Activated naive CD8-positive, alpha-beta T cell (primary cell): ENCODE results near the gene ATG9A.
A peak's percentile ranks its signal among the peaks of the same experiment; 100 is the strongest.
"Not testable (repeated sequence)": the region's sequence is repeated elsewhere in the genome, so short reads cannot be mapped to it uniquely, and the experiment has no call there.

Experiments
- H3K27ac Mint-ChIP-seq: one replicate; pipeline ENCODE4 v1.8.0; 2021; ENCODE audit warnings: mixed read lengths
- H3K27me3 Mint-ChIP-seq: one replicate; pipeline ENCODE4 v1.8.0; 2021; ENCODE audit warnings: mixed read lengths
- H3K36me3 Mint-ChIP-seq: one replicate; pipeline ENCODE4 v1.8.0; 2021; ENCODE audit warnings: mixed read lengths
- H3K4me1 Mint-ChIP-seq: one replicate; pipeline ENCODE4 v1.8.0; 2021; ENCODE audit warnings: low read depth, mixed read lengths
- H3K4me3 Mint-ChIP-seq: one replicate; pipeline ENCODE4 v1.8.0; 2021; ENCODE audit warnings: mild to moderate bottlenecking, mixed read lengths
- H3K9me3 Mint-ChIP-seq: one replicate; pipeline ENCODE4 v1.8.0; 2021; ENCODE audit warnings: low read depth, mixed read lengths

The ATG9A gene

DNA sequence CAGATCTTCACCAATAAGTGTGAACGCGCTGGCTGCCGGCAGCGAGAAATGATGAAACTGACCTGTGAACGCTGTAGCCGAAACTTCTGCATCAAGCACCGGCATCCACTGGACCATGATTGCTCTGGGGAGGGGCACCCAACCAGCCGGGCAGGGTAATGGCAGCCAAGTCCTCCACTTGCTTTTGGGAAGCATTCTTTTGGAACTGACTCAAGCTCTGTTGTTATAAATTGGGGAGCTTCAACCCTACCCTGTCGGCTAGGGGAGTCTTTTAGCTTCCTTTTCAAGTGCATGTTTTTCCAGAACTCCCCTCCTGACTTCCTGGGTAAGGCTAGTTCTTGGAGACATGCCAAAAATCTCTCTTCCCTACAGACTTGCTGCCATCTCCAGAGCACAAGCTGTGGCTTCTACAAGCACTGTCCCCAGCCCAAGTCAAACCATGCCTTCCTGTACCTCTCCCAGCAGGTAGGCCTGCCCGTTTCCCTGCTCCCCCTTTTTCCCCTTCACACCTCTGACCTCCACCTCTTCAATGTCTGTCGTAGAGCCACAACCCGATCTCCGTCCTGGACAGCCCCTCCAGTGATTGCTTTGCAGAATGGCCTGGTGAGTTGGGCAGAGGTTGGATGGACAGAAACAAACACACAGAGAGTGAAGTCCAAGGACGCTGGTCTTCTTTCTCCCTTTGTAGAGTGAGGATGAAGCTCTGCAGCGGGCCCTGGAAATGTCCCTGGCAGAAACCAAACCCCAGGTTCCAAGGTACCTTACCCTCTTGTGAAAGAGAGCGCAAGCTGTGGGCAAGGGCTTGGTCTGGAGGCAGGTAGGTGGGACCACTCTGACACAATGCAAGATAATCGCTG is 21.3 kb downstream of the ATG9A start:
- Mint-ChIP-seq H3K4me3 (peak overlapping the region; percentile 94), H3K27ac (peak overlapping the region; percentile 88), H3K4me1 (peaks cover 49% of the 10 kb centered on the region), H3K9me3 (no peaks in the 10 kb centered on the region), H3K27me3 (no peaks in the 10 kb centered on the region), H3K36me3 (peaks cover 4% of the 10 kb centered on the region)

GRCh38 chr2:219207134-219207883 is 22.1 kb downstream of the ATG9A start:
- Mint-ChIP-seq H3K4me3 (peak overlapping the region; percentile 94), H3K9me3 (no peaks in the 10 kb centered on the region), H3K27ac (peak overlapping the region; percentile 81), H3K4me1 (peaks cover 49% of the 10 kb centered on the region), H3K27me3 (no peaks in the 10 kb centered on the region), H3K36me3 (peaks cover 4% of the 10 kb centered on the region)

DNA sequence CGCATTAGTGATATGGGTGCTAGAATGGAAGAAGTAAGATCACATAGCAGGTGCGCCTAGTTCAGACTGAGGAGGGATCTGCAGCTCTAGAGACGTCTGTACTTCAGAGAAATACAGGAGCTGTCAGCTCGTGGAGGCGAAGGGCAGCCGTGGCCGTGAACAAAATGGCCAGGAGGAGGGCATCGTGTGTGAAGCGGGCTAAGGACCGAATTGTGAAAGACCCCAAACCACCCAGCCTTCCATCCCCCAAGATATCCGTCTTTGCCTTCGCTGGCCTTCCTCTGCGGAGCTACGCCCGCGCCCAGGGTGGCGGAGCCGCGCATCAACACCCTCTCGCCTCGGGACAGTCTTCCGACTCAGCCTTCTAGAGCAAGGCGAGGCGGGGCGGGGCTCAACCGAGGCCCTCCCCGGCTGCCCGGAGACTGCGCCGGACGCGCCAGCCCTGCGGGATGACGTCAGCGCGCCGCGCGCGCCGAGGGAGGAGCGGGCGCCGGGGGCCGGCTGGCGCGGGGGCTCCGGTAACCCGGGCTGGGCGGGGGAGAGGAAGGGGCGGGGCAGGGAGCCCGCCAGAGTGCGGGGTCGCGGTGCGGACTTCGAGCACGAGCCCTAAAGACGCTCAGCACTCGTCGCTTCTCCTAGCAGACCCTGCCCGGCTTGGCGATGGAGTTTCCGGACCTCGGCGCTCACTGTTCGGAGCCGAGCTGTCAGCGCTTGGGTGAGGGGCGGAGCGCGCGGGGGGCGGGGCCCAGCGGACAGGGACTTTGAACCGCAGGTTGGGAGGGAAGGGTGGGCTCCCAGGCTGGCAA is 22.9 kb downstream of the ATG9A start, which contains the start of gene ZFAND2B:
ZFAND2B (plus strand) TSS at position 455 of the 806 bp plus-strand sequence; CDS start at position 661, 206 bp downstream.
- Mint-ChIP-seq H3K4me3 (peak within 1 kb of the TSS; percentile 94), H3K27me3 (no peaks in the 10 kb centered on the region), H3K27ac (peak within 1 kb of the TSS; percentile 96), H3K4me1 (peaks cover 49% of the 10 kb centered on the region), H3K36me3 (peaks cover 4% of the 10 kb centered on the region), H3K9me3 (no peaks in the 10 kb centered on the region)

DNA sequence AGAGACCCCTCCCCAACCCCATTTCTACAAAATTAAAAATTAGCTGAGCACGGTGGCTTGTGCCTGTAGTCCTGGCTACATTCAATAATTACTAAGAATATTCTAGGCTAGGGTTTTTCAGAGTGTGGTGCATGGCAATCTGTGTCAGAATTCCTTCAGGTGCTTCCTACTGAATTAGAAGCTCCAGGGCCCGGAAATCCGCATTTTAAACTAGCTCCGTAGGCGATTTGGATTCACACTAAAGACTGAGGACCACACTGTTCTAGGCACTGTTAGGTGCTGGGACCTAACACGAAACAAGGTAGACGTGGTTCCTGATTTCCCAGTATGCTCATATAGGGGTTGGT is 23.5 kb downstream of the ATG9A start:
- Mint-ChIP-seq H3K36me3 (peaks cover 4% of the 10 kb centered on the region), H3K27me3 (no peaks in the 10 kb centered on the region), H3K4me3 (peak overlapping the region; percentile 94), H3K9me3 (no peaks in the 10 kb centered on the region), H3K27ac (peak overlapping the region; percentile 96), H3K4me1 (peaks cover 45% of the 10 kb centered on the region)

DNA sequence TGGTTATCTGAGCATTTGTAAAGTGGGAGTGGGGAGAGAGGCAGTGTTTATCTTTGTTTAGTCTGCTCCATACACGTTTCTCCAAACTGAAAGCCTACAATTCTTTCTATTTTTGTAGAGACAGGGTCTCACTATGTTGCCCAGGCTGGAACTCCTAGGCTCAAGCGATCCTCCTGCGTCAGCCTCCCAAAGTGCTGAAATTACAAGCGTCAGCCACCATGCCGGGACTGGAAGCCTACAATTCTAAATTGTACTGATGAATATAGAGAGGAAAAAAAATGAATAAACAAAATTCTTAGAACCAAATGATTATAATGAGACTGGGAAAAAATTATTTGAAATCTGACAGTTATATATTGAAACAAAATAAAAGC is 24.3 kb downstream of the ATG9A start:
- Mint-ChIP-seq H3K9me3 (no peaks in the 10 kb centered on the region), H3K27ac (peak overlapping the region; percentile 73), H3K4me1 (peaks cover 46% of the 10 kb centered on the region), H3K27me3 (no peaks in the 10 kb centered on the region), H3K4me3 (peak overlapping the region; percentile 94), H3K36me3 (peaks cover 4% of the 10 kb centered on the region)

GRCh38 chr2:219204425-219205164 is 24.8 kb downstream of the ATG9A start:
- Mint-ChIP-seq H3K4me1 (peaks cover 44% of the 10 kb centered on the region), H3K9me3 (no peaks in the 10 kb centered on the region), H3K27me3 (no peaks in the 10 kb centered on the region), H3K4me3 (no peak overlapping the region), H3K27ac (peak overlapping the region; percentile 73), H3K36me3 (peaks cover 4% of the 10 kb centered on the region)

DNA sequence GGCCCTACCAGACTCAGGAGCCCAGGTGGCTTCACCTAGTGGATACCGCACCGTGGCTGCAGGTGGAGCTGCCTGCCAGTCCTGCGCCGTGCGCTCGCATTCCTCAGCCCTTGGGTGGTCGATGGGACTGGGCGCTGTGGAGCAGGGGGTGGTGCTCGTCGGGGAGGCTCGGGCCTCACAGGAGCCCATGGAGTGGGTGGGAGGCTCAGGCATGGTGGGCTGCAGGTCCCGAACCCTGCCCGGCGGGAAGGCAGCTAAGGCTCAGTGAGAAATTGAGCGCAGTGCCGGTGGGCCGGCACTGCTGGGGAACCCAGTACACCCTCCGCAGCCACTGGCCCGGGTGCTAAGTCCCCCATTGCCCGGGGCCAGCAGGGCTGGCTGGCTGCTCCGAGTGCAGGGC is 28.1 kb downstream of the ATG9A start:
- H3K4me1 Mint-ChIP-seq: peaks cover 33% of the 10 kb centered on the region
- not testable (repeated sequence) for H3K27me3 Mint-ChIP-seq, H3K27ac Mint-ChIP-seq, H3K9me3 Mint-ChIP-seq, H3K4me3 Mint-ChIP-seq, H3K36me3 Mint-ChIP-seq

DNA sequence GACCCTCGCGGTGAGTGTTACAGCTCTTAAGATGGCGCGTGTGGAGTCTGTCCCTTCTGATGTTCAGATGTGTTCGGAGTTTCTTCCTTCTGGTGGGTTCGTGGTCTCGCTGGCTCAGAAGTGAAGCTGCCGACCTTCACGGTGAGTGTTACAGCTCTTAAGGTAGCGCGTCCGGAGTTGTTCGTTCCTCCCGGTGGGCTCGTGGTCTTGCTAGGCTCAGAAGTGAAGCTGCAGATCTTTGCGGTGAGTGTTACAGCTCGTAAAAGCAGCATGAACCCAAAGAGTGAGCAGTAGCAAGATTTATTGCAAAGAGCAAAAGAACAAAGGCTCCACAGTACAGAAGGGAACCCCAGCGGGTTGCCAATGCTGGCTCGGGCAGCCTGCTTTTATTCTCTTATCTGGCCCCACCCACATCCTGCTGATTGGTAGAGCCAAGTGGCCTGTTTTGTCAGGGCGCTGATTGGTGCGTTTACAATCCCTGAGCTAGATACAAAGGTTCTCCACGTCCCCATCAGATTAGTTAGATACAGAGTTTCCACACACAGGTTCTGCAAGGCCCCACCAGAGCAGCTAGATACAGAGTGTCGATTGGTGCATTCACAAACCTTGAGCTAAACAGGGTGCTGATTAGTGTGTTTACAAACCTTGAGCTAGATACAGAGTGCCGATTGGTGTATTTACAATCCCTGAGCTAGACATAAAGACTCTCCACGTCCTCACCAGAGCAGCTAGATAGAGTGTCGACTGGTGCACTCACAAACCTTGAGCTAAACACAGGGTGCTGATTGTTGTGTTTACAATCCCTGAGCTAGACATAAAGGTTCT is 28.7 kb downstream of the ATG9A start:
- H3K36me3 Mint-ChIP-seq, H3K9me3 Mint-ChIP-seq, H3K27me3 Mint-ChIP-seq: not testable (repeated sequence)
- H3K4me3 Mint-ChIP-seq: peak overlapping the region; percentile 89
- H3K4me1 Mint-ChIP-seq: peaks cover 29% of the 10 kb centered on the region
- H3K27ac Mint-ChIP-seq: peak overlapping the region; percentile 94

GRCh38 chr2:219199470-219200211 is 29.8 kb downstream of the ATG9A start:
- Mint-ChIP-seq H3K9me3 (no peaks in the 10 kb centered on the region), H3K27ac (peak overlapping the region; percentile 56), H3K27me3 (no peaks in the 10 kb centered on the region), H3K4me3 (peak overlapping the region; percentile 65), H3K36me3 (peaks cover 4% of the 10 kb centered on the region), H3K4me1 (peaks cover 26% of the 10 kb centered on the region)

DNA sequence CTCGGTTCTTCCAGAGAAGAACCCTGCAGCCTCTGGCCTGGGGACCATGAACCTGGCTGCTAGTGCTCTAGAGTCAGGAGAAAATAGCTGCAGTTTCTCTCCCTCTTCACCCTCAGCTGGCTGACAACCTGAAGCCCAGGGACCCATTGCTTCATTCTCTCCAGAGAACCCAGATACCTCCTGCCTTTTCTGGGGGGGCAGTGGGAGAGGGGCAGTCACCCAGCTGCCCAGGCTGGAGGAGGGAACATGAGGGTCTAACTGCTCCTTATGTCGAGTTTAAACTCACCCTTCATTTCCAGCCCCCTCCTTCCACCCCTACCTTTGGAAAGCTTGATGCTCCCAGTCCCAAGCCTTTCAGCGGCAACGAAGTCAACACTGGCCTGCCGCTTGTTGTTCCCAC is 30.5 kb downstream of the ATG9A start:
- Mint-ChIP-seq H3K4me1 (peaks cover 26% of the 10 kb centered on the region), H3K4me3 (peak overlapping the region; percentile 65), H3K27ac (peak overlapping the region; percentile 6), H3K36me3 (peaks cover 2% of the 10 kb centered on the region), H3K27me3 (no peaks in the 10 kb centered on the region), H3K9me3 (no peaks in the 10 kb centered on the region)

DNA sequence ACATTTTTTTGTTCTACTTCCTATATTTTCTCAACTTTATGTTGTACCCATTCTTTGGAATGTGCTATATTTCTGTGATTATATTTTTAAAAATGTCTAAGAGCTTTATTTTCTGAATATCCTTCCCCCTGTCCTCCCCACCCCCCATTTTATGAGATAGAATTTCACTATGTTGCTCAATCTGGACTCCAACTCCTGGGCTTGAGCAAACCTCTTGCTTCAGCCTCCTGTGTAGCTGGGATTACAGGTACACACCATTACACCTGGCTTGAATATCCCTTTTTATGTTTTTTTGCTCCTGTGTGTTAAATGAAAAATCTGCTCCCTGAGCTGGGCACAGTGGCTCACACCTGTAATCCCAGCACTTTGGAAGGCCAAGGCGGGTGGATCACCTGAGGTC is 32.0 kb downstream of the ATG9A start:
- Mint-ChIP-seq H3K27me3 (no peaks in the 10 kb centered on the region), H3K4me3 (no peak overlapping the region), H3K4me1 (peaks cover 26% of the 10 kb centered on the region), H3K36me3 (peaks cover 2% of the 10 kb centered on the region), H3K27ac (no peak overlapping the region), H3K9me3 (no peaks in the 10 kb centered on the region)

DNA sequence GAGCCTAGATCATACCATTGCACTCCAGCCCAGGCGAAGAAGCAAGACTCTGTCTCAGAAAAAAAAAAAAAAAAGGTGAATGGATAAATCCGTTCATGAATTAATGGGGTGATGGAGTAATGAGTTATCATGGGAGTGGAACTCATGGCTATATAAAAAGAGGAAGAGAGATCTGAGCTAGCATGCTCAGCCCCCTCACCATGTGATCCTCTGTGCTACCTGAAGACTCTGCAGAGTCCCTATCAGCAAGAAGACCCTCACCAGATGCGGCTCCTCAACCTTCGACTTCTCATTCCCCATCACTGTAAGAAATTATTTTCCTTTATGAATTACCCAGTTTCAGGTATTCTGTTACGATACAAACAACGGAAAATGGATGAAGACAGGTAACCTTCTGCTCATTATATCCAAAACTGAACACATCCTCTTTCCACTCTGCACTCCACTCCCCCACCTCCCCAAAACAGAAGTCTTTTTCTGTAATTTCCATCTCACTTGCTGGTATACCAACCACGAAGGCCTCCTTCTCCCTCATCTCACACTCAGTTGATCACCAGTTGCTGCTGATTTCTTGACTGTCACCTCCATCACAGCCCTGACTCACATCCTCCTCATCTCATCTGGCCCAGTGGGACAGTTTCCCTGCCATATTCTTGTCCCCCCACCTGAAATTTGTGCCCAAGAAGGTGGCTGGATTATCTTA is 42.5 kb downstream of the ATG9A start:
- Mint-ChIP-seq H3K36me3 (peaks cover 7% of the 10 kb centered on the region), H3K27me3 (no peaks in the 10 kb centered on the region), H3K4me3 (no peak overlapping the region), H3K4me1 (peaks cover 20% of the 10 kb centered on the region), H3K9me3 (no peaks in the 10 kb centered on the region), H3K27ac (peak overlapping the region; percentile 65)

GRCh38 chr2:219184121-219184520 is 45.3 kb downstream of the ATG9A start:
- H3K4me1 Mint-ChIP-seq: peaks cover 45% of the 10 kb centered on the region
- H3K9me3 Mint-ChIP-seq: no peaks in the 10 kb centered on the region
- peaks cover 7% of the 10 kb centered on the region for H3K36me3 Mint-ChIP-seq
- H3K27ac Mint-ChIP-seq: peak overlapping the region; percentile 54
- no peaks in the 10 kb centered on the region for H3K27me3 Mint-ChIP-seq
- no peak overlapping the region for H3K4me3 Mint-ChIP-seq
